EL (cell line): ENCODE measurements around the gene MAPKAPK5.
"Not testable (repeated sequence)": the region's sequence is repeated elsewhere in the genome, so short reads cannot be mapped to it uniquely, and the experiment has no call there.

ENCODE experiments used
- DNase-seq: peaks from one replicate; pipeline ENCODE4 v3.0.0-alpha.2; 2016

MAPKAPK5 gene

GRCh38 chr12:111828338-111828979 lies 13.6 kb upstream of the MAPKAPK5 start:
- DNase-seq, result no peak

- not testable (repeated sequence) for DNase-seq
These were observed 12.4 kb upstream of the MAPKAPK5 start for GRCh38 chr12:111829635-111830034.

GRCh38 chr12:111834740-111835386 lies 7.2 kb upstream of the MAPKAPK5 start:
- not testable (repeated sequence) for DNase-seq

- not testable (repeated sequence) for DNase-seq
These were observed 6.4 kb upstream of the MAPKAPK5 start for GRCh38 chr12:111835531-111836181.

- DNase-seq, result no peak
These were observed 3.7 kb upstream of the MAPKAPK5 start for GRCh38 chr12:111838353-111838752.

GRCh38 chr12:111840807-111841206 lies 1.2 kb upstream of the MAPKAPK5 start:
- DNase-seq, result no peak

- DNase-seq, result no peak
These were observed 735 bp upstream of the MAPKAPK5 start for GRCh38 chr12:111841236-111841749.

GRCh38 chr12:111842556-111843396 lies 748 bp downstream of the MAPKAPK5 start:
- DNase-seq, result peak; percentile 21

GRCh38 chr12:111846016-111846415 lies 4.0 kb downstream of the MAPKAPK5 start:
- peak; percentile 13 for DNase-seq

GRCh38 chr12:111850526-111850925 lies 8.5 kb downstream of the MAPKAPK5 start:
- DNase-seq, result no peak

- no peak for DNase-seq
These were observed 16.2 kb downstream of the MAPKAPK5 start for GRCh38 chr12:111858186-111858585.

GRCh38 chr12:111858778-111859177 lies 16.8 kb downstream of the MAPKAPK5 start:
- DNase-seq, result no peak

GRCh38 chr12:111864913-111865312 lies 22.9 kb downstream of the MAPKAPK5 start:
- no peak for DNase-seq

- no peak for DNase-seq
These were observed 25.5 kb downstream of the MAPKAPK5 start for GRCh38 chr12:111867531-111867930.

- DNase-seq, result no peak
These were observed 26.9 kb downstream of the MAPKAPK5 start for GRCh38 chr12:111868676-111869588.

- no peak for DNase-seq
These were observed 27.6 kb downstream of the MAPKAPK5 start for GRCh38 chr12:111869671-111870070.

- DNase-seq, result no peak
These were observed 28.2 kb downstream of the MAPKAPK5 start for GRCh38 chr12:111870216-111870615.

- DNase-seq, result no peak
These were observed 28.7 kb downstream of the MAPKAPK5 start for GRCh38 chr12:111870706-111871105.

GRCh38 chr12:111873113-111873512 lies 31.1 kb downstream of the MAPKAPK5 start:
- no peak for DNase-seq

GRCh38 chr12:111881716-111882115 lies 39.7 kb downstream of the MAPKAPK5 start:
- DNase-seq, result no peak

GRCh38 chr12:111886662-111887545 lies 44.9 kb downstream of the MAPKAPK5 start:
- DNase-seq, result no peak
